Stimulated activated CD8-positive, alpha-beta memory T cell treated with anti-CD3 and anti-CD28 coated beads, Interleukin-2, amount 100 ng/mL, for 48 hours (primary cell): ENCODE measurements around the gene FDXR.

Experiments used
- DNase-seq, 2 donors: peaks; one replicate each; pipeline ENCODE4 v3.0.0-alpha.2; 2020; ENCODE audit warnings: low read depth in 2 of 2

FDXR gene

DNA sequence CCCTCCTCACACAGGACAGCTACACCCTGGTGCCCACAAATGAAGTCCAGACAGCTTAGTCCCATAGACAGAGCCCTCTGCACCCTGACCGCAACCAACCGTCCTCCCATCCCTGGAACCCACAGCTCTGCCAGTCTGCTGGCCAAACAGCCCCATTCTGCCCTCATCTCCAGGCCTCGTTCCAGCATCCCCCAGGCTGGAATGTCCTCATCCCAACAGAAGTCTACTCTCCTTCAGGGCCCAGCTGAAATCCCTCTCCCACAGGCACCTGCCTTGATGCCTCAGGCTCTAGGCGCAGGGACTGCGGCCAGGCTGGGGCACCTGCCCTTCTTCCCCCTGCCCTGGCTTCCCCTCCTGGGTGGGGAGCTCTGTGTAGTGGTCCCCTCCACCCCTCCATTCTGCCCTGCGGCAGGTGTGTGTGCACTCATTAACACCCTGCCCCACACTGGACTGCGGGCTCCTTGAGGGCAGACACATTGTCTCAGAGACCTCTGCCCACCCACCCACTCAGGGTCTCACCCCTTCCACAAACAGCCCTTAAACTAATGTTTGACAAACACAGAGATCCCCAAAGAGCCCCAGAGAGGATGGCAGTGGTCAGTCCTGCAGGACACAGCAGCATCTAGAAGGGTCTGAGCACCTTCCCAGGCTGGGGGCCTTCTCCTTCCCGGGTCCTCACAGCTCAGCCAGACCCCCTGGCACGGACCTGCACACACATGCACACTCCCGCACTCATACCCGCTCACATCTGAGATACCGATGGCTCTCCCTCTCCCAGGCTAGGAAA is 13.9 kb downstream of the FDXR start:
- no peak for DNase-seq

DNA sequence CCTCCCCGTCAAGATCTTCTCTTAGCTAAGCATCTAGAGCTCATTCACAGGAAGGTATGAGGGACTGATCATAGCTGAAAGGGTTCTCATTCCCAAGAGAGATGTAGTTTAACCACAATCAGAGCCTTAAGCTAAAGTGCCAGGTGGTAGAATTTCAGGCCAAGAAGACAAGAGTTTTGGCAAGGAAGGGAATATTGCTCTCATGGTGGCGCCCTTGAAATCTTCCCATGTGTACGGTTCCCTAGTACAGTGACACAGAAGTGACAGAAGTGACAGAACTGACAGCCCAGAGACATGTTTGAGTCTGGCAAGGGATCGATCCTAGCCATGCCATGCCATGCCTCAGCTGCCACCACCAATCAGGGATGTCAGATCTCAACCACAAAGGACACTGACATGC is 15.6 kb downstream of the FDXR start:
- no peak for DNase-seq

DNA sequence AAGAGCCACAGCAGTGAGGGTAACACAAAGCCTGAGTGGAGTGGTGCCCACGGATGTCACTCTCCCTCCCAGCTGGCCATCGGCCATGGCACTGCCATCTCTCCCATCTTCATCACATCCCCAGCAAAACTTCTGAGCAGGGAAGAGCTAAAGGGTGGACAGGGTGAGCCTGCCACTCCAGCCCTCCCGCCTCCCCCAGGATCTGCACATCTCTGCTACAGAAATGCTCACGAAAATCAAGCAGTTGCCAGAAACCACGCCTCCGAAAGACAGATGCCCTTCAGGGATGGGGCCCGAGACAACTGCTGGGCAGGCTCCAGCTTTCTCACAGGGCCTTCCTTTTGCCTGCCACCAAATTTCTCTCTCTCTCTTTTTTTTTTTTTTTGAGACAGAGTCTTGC is 16.7 kb downstream of the FDXR start:
- DNase-seq, result no peak

DNA sequence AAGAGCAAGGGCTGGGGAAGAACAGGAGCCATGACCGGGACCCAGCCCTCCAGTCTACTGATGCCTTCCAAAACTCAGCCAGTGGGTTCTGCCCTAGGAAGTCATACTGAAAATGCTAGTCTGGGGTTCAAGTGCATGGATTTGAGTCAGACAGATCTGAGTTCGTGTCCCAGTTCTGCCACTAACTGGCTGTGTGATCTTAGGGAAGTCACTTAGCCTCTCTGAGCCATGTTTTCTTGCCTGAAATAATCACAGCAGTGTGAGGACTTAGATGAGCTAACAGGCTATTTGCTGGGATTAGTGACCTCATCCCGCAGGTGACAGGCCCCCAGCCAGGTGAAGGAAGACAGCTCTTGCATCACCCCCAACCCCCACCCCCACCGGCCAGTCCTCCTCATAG is 17.5 kb downstream of the FDXR start:
- DNase-seq, result no peak

DNA sequence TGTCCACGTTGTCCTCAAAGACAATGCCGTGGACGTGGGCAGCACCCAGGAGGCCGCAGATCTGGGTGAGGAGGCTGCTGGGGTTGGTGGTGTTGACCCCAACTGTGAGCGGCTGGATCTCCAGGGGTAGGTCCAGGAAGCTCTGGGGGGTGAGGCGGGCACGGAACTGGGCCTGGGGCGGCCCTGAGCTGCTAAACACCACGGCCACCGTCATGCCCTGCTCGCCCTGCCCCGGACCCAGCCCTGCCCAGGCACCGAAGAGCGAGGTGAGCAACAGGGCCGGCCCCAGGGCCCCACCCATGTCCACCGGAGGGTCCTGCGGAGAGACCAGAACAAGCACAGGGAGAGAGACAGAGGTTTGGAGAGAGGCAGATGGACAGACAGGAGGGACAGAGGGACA is 18.0 kb downstream of the FDXR start:
- DNase-seq, result no peak

DNA sequence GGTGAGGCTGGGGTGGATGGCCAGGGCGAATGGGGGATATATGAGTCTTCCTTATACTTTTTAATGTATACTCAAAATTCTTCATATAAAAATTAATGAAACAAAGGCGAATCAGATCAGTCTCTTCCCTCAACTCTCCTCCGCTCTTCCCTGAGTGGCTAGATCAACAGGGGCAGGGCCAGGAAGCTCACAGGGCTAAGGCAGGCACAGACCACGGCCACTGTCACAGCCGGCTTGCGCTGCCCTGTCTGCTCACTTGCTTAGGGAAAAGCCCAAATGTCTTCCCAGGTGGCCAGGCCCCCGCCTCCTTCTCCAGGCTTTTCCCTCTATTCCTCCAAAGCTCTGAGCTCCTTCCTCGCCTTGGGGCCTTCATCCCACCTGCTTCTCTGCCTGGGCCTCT is 19.1 kb downstream of the FDXR start:
- no peak for DNase-seq

DNA sequence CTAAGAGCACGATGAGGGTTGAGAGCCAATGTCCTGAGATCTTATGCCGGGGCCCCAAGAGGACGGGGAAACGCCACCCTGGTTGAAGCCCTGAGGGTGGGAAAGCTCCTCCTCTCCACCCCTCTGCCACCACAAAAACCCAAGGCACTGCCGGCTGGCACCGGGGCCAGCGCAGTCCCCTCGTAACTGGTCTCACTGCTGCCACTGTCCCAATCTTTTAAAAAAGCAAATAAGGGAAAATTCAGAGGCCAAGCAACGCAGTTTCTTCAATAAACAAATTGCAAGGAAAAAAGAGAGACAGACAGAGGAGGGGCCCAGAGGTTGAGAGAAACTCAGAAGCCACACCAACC is 19.8 kb downstream of the FDXR start:
- no peak for DNase-seq

DNA sequence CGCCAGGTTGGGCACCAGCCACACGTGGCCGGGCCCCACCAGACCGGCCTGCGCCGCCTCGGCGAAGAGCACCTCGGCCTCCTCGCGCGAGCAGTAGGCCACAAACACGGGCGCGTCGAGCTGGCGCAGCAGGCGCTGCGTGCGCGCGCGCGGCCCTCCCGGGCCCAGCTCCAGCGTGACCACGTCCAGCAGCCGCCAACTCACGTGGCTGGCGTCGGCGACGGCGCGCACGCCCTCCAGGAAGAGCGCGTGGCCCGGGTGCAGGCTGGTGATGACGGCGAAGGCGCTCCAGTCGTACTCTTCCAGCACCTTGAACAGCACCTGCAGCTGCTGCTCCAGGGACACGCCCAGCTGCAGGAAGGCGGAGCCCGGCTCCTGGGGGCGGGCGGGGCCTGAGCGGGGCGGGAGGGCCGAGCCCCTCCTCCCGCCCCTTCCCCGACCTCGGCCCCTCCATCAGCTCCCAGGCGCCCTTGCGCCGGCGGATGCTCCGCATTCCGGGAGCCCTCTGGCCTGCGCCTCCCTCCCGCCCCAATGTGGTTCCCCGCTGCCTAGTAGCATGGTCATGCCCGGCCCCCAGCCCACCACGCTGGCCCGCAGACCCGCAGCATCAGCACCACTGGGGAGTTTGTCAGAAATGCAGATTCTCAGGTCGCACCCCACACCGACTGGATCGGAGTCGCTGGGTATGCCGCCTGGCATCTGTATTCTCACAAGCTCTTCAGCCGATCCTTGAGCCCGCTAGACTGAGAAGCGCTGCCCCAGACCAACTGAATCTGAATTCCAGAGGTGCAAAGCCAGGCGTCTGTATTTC is 20.4 kb downstream of the FDXR start:
- DNase-seq, result peak in 1 of 2 donors; percentile 38

DNA sequence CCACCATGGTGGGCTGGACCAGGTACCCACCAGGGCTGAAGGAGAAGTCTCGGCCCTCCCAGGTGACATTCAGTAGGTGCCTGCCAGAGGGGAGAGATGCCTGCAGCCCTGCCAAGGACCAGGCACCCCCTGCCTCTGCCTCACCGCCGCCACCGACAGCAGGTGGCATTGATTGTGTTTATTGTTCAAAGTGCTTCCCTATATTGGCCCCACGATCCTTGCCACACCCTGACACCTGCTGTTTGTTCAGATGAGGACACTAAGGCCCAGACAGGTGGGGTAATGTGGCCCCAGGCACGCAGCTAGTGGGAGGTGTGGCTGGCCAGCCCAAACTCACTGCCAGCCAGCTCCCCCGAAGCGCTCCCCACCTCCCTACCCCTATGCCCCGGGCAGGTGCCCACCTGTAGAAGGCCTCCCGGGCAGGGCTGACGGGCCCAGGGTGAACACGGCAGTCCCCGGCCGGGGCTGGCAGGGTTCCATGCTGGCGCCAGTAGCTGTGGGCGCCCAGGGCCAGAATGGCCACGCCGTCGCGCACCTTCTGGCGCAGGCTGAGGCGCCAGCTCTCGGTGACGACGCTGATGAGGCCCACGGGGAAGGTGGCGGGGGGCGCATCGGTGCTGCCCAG is 21.1 kb downstream of the FDXR start:
- DNase-seq, result no peak

DNA sequence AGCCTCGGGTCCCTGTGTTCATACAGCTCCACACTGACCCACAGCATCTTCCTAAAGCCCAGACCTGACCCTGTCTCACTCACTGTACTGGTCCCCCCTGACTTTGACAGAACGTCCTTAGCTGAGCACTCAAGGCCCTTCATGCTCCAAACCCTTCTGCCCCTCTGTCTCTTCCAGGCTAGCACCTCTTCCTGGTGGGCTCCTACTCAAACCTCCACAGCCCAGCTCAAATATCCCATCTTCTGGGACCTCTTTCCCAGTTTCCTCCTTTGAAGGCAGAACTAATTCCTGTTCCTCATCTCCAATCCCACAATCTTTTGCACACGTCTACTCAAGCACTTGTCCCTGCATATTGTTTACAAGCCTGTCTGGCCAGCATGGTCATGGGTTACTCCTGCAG is 21.9 kb downstream of the FDXR start:
- no peak for DNase-seq

DNA sequence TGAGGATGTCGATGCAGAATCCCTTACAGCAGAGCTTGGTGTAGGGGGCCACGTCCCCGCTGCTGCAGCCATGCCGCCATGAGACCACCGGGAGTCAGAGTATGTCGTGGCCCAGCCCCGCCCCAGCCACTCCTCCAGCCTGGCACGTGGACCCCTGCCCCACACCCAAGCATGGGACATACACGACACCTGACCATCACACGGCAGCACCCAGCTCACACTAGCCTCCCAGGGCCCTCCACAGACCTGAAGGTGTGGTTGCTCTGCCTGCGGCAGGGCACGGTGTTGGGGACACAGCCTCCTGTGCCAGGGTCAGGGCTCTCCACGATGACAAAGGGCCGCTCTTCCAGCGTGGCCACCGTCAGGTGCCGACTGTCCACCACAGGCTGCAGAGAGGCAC is 22.5 kb downstream of the FDXR start:
- DNase-seq, result no peak

DNA sequence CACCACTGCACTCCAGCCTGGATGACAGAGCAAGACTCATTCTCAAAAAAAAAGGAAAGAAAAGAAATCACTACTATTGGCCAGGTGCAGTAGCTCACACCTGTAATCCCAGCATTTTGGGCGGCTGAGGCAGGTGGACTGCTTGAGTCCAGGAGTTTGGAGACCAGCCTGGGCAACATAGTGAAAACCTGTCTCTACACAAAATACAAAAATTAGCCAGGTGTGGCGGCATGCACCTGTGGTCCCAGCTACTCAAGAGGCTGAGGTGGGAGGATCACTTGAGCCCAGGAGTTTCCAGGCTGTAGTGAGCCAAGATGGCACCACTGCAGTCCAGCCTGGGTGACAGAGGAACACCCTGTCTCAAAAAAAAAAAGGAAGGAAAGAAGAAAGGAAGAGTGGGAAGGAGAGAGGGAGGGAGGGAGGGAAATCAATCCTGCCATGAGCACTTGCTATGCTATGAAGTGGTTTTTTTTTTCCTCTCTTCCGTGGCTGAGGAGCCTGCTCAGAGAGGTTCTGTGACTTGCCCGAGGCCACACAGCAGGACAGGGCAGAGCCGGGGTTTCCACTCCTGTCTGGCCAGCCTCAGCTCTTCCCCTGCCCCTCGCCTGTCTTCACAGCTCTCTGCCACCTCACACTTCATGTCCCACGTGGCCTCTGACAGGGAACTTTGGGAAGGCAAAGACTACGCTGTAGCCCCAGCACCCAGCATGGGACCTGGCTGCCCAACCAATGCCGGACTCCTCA is 24.0 kb downstream of the FDXR start:
- no peak for DNase-seq

DNA sequence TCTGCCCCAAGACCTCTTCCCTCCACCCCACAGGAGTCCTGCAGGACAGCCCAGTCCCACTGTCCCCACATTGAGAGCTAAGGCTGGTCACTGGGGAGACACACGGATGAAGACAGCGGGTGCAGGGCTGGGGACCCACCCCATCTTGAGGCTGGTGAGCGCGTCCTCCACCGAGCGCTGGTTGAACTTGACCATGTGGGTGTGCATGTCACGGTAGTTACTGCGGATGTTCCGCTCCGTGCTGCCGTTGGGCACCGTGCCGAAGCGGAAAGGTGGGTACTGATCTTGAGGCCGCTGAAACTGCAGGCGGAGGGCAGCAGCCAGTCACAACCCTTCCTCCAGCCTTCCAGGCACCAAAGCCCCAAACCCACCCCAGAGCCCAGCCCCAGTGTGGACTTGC is 26.2 kb downstream of the FDXR start:
- no peak for DNase-seq

DNA sequence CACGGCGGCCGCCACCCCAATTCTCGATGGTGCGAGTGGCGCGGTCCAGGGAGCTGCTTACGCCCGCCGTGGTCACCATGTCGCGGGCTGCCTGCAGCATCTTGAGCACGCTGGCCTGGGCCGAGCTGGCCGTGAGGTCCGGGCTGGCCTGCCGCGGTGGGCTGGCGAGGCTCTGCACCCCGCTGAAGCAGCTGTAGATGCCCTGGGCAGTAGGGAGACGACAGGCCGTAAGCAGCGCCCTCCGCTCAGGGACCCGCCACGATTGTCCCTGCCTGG is 29.5 kb downstream of the FDXR start:
- no peak for DNase-seq

DNA sequence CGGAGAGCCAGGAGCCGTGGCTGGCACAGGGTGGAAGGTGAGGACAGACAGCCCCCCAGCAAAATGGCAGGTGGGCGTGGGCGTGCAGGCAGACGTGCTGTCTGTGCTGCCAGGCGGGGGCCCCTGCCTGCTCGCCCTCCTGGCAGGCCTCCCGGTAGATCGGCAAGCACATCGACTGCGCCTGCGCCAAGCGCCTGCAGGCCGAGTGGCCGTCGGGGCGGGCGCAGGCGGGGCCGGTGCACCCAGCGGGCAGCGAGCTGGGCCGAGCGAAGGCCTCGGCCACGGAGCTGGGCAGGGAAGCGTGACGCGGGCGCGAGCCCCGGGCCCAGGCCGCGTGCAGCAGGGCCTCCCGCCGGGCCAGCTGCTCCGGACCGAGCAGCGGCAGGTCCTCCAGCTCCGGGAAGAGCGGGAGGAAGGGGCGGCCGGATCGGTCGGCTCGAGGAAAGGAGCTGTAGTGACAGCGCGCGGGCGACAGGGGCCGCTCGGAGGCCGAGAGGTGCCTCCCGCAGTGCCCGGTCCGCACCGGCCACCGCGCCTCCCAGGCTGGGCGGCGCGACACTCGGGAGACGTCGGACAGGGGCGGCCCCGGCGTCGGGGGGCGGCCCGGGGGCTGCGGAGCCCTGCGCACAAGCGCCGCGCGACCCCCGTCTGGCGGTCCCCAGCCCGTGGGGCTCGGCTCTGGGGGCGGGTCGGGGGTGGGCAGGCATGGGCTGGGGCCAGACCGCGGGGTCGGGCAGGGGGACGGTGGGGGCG is 30.0 kb downstream of the FDXR start:
- no peak for DNase-seq

DNA sequence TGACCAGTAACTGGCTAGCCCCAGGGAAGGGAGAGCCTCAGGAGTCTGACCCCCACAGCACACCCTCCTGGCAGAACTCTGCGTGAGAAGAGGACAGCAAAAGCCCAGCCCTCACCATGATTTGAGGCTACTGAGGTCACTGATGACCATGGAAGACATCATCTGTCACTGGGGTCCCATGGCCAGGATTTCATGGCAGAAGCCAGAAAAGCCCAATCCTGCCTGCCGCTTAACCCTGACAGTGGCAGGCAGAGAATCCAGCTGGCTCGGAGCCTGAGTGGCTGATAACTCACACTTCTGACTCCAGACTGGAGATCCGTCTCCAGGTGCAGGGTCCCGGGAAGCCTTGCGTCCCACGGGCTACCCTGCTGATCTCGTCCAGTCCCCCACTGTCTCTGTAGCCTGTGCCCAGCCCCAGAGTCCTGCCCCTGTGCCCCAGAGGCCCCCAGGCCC is 30.6 kb downstream of the FDXR start:
- DNase-seq, result no peak

DNA sequence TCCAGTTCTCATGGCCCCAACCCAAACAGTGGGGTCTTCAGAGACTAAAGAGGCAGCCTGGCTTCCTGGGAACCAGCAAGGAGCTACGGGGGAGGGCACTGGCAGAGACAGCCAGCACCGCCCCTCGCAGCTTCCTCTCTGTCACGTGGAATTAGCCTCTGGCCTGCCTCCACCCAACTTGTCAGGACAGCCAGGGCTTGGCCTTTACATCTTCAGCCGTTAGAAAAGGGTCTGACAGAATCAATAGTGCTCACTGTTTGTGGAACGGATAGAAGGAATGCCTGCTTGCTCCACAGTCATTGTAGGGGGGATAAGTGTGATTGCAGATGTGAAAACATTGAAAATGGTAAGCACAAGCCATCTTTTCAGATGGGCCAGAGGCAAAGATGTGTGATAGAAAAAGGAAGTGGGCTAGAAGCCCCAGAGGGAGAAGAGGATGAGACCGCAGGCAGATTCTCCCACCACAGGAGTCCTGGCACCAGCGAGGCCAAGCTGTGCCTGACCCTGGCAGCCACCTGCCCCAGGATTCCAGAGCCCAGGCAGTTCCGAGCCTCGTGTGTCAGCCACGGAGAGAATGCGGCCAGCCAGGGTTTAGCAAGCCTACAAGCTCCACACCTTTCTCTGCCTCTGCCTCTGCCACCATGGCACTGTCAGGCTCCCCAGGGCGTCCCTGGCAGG is 31.7 kb downstream of the FDXR start:
- DNase-seq, result no peak

DNA sequence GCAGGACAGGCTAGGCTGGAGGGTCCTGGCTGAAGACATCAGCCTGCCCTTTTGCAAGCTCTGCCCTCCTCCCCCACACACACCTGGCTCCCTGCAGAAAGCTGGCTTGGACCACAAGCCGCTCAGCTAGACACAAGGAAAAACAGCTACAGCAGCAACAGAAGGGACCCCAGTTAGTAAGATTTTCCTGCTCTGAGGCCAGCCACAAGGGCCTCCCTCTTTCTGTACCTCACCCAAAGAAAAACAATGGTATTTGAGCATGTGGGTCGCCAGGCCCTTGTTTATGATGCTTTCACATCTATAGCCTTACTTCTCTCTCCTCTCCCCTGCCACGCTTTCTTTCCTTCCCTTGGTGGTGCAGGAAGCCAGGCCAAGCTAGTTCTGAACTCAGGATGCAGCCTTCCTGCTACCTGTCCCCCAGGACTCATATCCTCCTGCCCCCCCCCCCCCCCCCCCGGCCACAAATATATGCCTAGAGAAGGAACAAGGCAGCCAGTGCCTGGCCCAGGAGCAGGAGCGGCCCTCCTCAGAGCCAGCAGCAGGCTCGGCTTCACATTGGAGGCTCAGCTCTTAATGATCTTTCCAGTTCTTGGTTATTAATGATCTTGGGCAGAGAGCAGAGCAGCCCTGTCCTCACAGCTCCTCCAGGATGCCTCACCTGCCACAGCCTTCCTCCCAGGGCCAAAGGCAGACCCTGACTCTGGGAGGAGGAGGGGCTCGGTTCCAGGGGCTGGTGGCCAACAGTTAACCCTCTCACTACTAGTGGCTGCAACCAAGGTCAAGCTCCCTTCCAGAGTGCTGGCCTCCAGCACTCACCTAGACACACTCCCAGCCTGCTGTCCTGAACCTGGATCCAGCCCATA is 32.6 kb downstream of the FDXR start:
- no peak for DNase-seq

DNA sequence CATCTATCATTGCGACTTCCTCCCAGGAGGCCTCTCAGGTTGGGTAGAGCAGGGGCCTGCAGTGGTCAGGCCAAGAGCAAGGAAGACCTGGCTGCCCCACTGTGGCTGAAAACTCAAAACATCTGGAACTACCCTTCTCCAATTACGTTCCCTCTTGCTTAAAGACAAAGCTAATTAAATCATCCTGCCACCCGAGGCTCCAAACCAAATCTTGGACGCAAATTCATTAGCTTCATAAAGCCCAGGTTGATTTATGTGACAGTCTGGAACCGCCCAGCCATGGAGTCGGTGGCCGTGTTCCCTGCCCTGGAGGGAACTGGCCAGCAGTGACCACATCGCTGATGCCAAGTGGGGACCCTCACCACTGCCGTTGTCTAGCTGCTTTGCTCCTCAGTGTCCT is 34.5 kb downstream of the FDXR start:
- DNase-seq, result no peak
